Measurements from ENCODE around the gene C17orf107.
"Not testable (repeated sequence)": the region's sequence is repeated elsewhere in the genome, so short reads cannot be mapped to it uniquely, and the experiment has no call there.

The C17orf107 gene

DNA sequence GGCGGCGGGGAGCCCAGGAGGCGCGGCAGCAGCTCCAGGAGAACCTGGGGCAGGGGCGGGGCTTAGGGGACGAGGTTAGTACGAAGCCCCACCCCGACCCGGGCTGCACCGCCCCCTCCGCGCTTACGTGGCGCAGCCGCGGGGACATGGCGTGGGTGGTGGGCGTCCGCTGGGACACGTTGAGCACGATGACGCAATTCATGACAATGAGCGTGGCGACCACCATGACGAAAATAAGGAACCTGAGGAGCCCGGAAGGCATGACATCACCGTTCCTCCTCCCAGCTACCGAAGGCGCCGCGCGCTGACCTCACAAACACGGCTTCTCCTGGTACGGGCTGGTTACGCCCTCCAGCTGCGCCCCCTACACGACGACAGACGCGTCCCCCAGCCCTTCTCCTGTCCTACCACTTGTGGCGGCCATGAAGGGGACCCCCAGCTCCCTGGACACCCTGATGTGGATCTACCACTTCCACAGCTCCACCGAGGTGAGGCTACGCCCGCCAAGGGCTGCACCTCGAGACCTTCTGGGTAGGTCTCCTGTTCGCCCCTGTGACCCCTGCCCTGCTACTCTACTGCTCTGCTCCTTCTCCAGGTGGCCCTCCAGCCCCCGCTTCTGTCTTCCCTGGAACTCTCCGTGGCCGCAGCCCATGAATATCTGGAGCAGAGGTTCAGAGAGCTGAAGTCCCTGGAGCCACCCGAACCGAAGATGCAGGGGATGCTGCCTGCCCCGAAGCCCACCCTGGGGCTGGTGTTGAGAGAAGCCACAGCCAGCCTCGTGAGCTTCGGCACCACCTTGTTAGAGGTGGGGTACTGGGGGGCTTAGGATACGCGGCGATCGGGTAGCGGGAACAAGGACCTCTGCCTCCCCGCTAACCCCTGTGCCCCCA is at the start of gene C17orf107:
Gene C17orf107 (plus strand): TSS at position 196 of the 890 bp plus-strand sequence. CDS start 227 bp downstream, at position 423.
- DNase-seq (ENCODE audit: low spot score) = peak; percentile 58

DNA sequence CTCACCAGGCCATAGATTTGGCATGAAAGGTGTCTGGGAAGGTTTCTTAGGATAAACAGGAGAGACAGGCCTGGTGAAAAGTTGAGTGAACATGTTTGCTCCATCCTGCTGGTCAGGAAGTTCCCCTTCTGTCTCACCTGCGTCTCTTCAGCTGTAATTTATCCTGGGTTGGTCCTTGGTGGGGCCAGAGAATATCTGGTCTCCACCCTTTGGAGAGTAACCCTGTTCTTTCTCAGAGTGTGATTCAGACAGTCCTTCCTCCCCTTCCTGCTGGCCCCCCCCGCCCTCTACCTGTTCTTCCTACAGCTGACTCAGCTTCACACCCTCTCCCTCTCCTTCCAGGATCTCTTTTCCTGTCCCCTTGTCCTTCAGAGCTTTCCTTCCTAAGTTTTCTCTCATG is 49.1 kb upstream of the C17orf107 start:
- no peak for DNase-seq (ENCODE audit: low spot score)

DNA sequence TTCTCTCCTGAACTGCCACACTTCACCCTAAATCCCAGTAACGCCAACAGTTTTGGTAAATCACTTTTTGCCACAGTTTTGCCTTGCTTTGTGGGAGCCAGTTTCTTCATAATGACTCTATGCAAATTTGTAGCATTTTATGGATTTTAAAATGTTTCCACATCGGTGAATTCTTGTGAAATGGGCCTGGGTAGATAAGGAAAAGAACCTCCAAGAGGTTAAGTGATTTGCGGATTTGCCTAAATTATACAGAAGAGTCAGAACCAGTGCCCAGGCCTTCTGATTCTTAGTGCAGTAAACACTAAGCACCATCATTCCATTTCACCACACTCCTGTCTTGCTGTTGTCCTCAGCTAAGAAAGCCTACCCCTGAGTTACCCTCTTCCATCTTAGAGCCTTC is 48.3 kb upstream of the C17orf107 start:
- DNase-seq (ENCODE audit: low spot score) = no peak

DNA sequence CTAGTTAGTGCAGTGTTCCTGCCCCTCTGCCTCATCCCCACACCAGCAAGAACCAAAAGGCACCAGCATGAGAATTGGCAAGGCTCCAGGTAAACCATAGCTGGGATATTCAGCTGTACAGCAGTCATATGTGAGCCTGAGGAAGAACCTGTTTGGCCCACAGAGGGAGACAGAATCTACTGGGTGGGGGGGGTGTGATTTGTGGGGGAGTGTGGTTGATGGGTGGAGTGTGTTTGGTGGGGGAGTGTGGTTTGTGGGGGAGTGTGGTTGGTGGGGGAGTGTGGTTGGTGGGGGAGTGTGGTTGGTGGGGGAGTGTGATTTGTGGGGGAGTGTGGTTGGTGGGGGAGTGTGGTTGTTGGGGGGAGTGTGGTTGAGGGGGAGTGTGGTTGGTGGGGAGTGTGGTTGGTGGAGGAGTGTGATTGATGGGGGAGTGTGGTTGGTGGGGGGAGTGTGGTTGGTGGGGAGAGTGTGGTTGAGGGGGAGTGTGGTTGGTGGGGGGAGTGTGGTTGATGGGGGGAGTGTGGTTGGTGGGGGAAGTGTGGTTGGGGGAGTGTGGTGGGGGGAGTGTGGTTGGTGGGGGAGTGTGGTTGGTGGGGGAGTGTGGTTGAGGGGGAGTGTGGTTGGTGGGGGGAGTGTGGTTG is 46.6 kb upstream of the C17orf107 start:
- DNase-seq (ENCODE audit: low spot score) = peak; percentile 43

DNA sequence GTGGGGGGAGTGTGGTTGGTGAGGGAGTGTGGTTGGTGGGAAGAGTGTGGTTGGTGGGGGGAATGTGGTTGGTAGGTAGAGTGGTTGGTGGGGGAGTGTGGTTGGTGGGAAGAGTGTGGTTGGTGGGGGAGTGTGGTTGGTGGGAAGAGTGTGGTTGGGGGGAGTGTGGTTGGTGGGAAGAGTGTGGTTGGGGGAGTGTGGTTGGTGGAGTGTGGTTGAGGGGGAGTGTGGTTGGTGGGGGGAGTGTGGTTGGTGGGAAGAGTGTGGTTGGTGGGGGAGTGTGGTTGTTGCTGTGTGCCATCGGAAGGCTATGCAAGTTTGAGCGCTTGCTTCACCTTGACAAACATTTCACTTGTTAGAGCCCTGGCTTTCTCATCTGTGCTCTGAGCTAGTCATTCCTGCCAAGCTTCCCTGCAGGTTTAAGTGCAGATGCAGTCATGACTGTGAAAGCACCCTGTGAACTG is 46.1 kb upstream of the C17orf107 start:
- no peak for DNase-seq (ENCODE audit: low spot score)

DNA sequence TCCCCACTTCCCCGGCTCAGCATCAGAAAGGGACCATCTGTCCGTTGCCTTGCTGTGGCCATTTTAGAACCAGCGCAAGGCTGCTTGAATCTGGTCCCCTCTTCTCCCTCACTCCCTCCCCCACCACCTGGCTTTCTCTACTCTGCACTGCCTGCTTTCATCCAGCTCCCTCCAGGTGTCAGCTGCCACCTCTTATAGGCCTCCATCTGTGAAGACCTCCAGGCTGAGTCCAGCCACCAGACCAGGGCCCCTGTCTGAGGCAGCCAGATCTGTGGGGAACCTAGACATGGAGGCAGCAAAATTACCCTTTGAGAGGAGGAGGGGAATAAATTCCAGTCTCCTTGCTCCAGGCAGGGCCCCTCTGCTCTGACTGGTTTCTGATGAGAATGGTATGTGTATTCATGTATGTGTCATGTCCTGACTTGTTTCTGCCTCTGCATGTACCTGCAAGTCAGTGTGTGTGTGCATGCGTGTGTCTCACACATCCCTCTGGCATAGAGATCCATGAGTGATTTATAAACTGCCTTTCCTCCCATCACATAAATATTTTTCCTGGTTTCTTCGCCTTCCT is 45.1 kb upstream of the C17orf107 start:
- DNase-seq (ENCODE audit: low spot score) = peak; percentile 82

DNA sequence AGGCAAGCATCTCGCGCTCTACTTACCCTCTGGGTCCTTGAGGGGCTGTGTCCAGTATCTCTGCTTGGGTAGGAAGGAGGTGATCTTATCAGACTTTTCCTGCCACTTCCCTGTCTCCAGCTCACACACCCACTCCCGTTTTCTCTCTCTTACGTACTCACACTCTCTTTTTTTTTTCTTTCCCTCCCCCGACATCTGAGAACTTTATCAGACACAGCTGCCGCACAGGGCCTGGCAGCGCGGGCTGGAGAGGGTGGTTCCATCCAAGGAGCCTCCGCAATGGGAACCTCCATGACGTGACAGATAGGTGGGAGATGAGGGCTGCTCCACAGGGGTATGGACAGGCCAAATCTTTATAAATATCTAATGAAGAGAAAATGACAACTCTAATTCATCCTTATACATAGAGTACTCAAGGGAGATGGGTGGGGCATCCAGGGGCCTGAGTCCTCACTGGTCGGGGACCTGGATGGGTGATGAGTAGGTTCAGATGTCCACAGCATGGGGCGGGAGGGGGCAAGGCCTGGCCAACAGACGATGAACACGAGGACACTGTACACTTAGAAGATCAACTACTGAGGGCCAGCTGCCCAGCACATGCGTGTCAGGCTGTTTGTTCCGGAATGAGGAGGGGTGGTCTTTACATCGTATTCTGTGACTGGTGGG is 42.9 kb upstream of the C17orf107 start:
- no peak for DNase-seq (ENCODE audit: low spot score)

DNA sequence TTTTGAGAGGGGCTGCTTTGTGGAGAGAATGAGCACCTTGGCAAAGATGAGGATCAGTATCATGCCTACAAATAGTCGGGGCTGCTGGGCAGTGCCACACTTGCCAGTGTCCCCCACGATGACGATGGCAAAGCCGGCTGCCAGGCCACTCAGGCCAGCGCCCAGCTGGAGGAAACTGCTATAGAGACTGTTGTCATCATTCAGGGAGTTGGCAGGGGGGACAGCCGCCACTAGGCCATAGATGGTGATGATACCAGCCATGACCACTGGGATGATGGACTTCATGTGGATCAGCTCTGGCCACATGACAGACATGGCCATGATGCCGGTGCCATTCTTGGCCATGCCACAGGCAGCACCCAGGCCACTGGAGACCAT is 42.4 kb upstream of the C17orf107 start:
- DNase-seq (ENCODE audit: low spot score) = no peak

DNA sequence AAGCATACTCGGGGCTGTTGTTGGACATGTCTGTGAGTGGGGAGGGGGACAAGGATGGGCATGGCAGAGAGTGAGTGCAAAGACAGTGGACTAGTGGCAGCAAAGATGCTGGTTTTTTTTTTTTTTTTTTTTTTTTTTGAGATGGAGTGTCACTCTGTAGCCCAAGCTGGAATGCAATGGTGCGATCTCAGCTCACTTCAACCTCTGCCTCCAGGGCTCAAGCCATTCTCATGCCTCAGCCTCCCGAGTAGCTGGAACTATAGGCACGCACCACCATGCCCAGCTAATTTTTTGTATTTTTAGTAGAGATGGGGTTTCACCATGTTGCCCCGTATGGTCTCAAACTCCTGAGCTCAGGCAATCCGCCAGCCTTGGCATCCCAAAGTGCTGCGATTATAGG is 42.0 kb upstream of the C17orf107 start:
- DNase-seq (ENCODE audit: low spot score) = not testable (repeated sequence)

DNA sequence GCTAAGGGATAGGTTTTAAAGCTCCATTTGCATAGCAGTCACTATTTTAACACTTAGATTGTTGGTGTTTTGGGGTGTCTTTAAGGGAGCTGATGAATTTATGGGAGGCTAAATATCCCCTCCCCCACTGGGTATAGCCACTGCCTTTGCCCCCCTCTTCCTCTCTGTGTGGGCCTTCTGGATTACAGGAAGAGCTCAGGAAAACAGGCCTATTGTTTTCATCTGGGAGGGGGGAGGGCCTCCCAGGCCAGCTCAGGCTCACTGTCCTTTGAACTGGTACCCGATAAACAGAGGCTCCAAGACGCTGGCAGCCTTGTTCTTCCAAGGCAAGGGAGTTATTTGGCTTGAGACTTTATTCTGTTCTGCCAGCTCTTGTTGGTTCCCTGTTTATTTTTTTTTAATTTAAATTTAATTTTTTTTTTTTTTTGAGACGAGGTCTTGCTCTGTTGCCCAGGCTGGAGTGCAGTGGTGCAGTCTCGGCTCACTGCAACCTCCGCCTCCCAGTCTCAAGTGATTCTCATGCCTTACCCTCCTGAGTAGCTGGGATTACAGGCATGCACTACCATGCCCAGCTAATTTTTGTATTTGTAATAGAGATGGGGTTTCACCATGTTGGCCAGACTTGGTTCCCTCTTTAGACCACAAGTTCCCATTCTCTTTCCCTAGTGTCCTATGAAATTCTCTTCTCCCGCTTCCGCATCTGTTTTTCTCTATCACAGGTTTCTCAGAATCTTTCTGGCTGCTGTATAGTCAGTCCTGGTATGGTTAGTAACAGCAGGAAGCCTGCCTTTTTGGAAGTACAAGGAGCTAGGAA is 41.1 kb upstream of the C17orf107 start:
- DNase-seq (ENCODE audit: low spot score) = no peak

DNA sequence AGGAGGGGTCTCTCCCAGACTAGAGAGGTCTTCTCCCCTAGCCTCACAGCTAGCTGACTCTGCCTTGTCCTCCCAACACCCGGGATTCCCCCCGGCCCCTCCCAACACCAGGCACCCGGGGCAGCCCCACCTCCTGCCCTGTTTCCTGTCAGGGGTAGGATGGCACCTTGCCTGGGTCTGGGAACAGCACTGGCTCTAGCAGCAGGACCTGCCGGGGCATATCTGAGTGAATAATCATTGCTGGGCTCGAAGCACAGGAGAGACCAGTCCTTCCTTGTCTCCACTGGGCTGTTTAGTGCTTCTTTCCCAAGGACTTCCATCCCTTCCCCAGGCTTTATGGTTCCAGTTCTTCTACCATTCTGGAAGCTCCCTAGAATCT is 40.5 kb upstream of the C17orf107 start:
- DNase-seq (ENCODE audit: low spot score) = peak; percentile 52

DNA sequence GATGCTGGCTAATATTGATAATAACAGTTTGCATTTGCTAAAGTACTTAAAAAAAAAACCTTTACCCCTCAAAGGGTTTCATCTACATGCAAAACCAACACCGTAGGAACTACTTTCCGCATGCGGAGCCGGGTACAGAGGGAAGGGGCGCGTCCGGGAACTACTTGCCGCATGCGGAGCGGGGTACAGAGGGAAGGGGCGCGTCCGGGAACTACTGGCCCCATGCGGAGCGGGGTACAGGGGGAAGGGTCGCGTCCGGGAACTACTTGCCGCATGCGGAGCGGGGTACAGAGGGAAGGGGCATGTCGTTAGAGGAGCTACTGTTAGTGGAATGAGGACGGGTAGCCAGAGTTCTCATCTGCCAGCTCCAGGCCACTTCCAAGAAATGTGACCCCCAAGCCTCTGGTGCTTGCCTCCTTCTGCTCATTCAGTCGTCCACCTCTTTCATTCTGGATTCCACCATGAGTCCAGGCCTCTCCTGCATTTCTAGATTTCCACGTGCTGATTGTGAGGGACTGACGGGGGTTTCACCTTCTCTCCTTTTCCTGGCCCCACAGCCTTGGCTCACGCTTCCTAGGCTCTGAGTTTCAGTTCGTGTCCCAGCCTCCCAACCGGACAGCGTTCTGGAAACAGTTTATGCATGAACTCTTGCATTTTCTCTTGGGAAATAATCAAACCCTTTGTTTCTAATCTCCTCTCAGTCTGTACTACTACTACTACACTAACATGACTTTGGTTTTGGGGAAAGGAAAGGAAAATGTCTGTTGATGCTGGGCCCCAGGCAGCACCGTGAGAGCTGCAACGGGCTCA is 39.3 kb upstream of the C17orf107 start:
- DNase-seq (ENCODE audit: low spot score) = no peak

DNA sequence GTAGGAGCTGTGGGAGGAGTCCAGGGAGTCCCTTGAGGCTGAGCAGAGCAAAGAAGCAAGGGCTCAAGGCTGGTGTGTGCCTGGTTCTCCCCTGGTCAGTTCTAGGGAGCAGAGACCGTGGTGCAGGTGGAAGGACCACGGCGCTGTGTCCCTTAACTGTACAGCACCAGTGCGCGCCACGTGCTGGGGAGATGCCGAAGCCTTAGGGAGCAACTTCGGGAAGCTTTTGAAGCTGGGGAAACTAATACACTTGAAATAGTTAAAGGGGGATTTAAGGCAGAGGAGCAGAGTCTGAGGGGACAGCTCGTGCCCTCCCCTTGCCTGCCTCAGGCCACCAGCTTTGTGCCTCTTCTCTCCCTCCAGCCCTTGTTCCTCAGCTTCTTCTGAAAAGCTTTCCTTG is 38.7 kb upstream of the C17orf107 start:
- DNase-seq (ENCODE audit: low spot score) = no peak

DNA sequence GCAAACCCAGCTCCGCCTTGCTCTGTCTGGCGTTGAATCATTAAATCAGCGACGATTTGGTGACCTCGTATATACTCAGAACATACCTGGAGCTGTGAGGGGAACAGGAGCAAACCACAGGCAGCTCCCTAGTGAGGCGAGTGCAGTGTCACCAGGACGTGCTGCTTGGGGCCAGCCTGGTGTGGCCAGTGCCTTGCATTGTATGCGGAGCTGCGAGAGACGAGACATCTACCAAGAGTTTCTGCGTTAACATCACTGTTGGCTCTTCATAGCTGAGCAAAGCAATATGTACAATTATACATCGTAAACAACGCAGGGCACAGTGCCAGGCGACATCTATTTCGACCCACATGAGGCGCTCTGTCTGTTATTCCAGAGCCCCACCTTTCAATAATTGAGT is 38.3 kb upstream of the C17orf107 start:
- no peak for DNase-seq (ENCODE audit: low spot score)

DNA sequence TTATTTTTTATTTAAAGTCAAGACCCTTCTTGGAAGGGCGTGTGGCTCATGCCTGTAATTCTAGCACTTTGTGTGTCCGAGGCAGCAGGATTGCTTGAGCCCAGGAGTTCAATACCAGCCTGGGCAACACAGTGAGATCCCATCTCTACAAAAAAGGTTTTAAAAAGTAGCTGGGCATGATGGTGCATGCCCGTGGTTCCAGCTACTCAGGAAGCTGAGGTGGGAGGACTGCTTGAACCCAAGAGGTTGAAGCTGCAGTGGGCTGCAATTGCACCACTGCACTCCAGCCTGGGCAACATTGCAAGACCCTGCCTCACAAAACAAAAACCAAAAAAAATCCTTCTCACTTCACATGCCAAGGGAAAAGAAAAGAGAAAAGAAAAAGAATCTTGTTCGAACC is 36.6 kb upstream of the C17orf107 start:
- DNase-seq (ENCODE audit: low spot score) = no peak

DNA sequence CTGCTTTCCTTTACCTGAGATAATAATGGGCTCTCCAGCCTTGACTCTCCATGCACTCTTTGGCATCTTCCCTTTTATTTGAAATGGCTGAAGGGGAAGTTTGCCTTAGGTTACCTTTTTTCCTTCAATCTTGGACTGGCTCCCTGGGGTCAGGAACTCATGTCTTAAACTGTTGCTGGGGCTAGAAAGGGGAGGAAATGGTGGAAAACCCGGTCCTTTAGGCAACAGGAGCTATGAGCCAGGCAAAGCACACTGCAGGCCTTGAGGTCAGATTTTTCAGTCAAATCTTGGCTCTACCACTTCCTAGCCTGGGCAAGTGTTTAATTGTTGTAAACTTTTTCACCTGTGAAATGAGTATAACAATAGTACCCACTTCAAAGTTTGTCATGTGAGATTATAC is 36.0 kb upstream of the C17orf107 start:
- DNase-seq (ENCODE audit: low spot score) = no peak

DNA sequence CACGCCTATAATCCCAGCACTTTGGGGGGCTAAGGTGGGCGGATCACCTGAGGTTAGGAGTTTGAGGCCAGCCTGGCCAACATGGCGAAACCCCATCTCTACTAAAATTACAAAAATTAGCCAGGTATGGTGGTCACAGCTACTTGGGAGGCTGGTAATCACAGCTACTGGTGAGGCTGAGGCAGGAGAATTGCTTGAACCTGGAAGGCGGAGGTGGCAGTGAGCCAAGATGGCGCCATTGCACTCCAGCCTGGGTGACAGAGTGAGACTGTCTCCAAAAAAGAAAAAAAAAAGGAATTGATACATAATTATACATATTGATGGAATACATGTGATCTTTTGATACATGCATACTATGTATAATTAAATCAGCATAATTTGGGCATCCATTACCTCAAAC is 31.8 kb upstream of the C17orf107 start:
- DNase-seq (ENCODE audit: low spot score) = not testable (repeated sequence)

DNA sequence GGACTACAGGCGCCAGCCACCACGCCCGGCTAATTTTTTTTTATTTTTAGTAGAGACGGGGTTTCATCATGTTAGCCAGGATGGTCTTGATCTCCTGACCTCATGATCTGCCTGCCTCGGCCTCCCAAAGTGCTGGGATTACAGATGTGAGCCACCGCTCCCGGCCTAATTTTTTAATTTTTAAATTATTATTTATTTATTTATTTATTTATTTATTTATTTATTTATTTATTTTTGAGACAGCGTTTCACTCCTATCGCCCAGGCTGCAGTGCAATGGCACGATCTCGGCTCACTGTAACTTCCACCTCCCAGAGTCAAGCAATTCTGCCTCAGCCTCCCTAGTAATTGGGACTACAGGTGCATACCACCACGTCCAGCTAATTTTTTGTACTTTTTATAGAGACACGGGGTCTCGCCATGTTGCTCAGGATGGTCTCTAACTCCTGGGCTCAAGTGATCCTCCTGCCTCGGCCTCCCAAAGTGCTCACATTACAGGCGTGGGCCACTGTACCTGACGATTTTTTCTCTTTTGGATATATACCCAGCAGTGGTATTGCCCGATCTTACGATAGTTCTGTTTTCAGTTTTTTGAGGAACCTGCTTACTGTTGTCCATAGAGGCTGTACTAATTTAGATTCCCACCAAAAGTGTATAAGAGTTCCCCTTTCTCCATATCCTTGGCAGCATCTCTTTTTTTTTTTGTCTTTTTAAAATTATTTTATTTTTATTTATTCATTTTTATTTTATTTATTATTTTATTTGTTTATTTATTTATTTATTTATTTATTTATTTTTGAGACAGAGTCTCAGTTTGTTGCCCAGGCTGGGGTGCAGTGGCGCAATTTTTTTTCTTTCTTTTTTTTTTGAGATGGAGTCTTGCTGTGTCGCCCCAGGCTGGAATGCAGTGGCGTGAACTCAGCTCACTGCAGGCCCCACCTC is 30.0 kb upstream of the C17orf107 start:
- not testable (repeated sequence) for DNase-seq (ENCODE audit: low spot score)

DNA sequence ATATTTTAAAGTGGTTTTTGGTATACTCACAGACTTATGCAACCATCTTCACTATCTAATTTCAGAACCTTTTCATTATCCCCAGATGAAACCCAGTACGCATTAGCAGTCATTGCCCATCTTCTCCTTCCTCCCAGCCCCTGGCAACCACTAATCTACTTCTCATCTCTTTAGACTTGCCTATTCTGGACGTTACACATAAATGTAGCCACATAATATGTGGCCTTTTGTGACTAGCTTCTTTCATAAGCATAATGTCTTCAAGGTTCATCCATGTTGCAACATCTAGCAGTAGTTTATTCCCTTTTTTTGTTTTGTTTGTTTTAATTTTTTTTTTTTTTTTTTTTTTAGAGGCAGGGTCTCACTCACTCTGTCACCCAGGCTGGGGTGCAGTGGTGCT is 28.5 kb upstream of the C17orf107 start:
- DNase-seq (ENCODE audit: low spot score) = no peak

DNA sequence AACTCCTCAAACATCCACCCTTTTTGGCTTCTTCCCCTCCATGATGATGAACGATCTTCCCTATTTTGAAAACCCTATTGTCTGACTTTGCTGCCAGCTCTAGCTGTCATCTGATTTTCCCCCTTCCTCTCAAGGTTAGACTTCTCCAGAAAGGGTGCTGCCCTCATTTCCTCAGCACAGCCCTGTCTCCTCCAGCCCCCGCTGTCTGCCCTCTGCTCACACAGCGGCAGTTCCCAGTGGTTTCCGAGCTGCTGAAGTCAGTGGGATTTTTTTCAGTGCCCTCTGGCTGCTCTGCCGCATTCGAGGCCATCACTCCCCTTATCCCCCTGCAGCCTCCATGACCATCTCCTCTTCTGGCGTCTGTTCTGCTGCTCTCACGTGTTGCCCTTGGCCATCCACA is 26.6 kb upstream of the C17orf107 start:
- DNase-seq (ENCODE audit: low spot score) = no peak

Measured in cerebellar cortex (tissue), 1 donor.